ENCODE data around the gene SYDE2.

Gene SYDE2

GRCh38 chr1:85116856-85117255 lies 84.0 kb downstream of the SYDE2 start:
- no peak for DNase-seq

GRCh38 chr1:85115933-85116332 lies 84.9 kb downstream of the SYDE2 start:
- no peak for DNase-seq

- no peak for DNase-seq
These were observed 89.1 kb downstream of the SYDE2 start for GRCh38 chr1:85111695-85112094.

GRCh38 chr1:85109475-85109874 lies 91.3 kb downstream of the SYDE2 start:
- DNase-seq = peak; percentile 4 to 47

Measured in SHP77 (cell line).